Neural crest cell (in vitro differentiated cells): ENCODE measurements around the gene KCTD5. TPM values are rescaled to one million over a fixed set of nuclear protein-coding genes. Genes with fewer than 3 reads are reported as not detected.
A peak's percentile ranks its signal among the peaks of the same experiment; 100 is the strongest.

ENCODE experiments used
- DNase-seq: peaks from one replicate; pipeline ENCODE4 v3.0.0; 2021; ENCODE audit warnings: low read depth, mixed read lengths, low spot score
- H3K27ac Mint-ChIP-seq: one replicate; pipeline ENCODE4 v1.8.0; 2021; ENCODE audit warnings: mild to moderate bottlenecking, mixed read lengths; ENCODE audit not compliant: unreplicated experiment
- H3K27me3 Mint-ChIP-seq: 2 replicates; pipeline ENCODE4 v1.8.0; 2021; ENCODE audit warnings: low read depth, mild to moderate bottlenecking, mixed read lengths
- H3K36me3 Mint-ChIP-seq: 2 replicates; pipeline ENCODE4 v1.8.0; 2021; ENCODE audit warnings: low read depth, mild to moderate bottlenecking, mixed read lengths
- H3K4me1 Mint-ChIP-seq: 2 replicates; pipeline ENCODE4 v1.8.0; 2021; ENCODE audit warnings: mixed read lengths
- H3K4me3 Mint-ChIP-seq: one replicate; pipeline ENCODE4 v1.8.0; 2021; ENCODE audit warnings: mild to moderate bottlenecking, mixed read lengths
- H3K9me3 Mint-ChIP-seq: 2 replicates; pipeline ENCODE4 v1.8.0; 2021; ENCODE audit warnings: mixed read lengths
- CTCF ChIP-seq: fragments of 200-600 bp; sonication (generic); conservative IDR thresholded peaks from 2 replicates; pipeline ENCODE4 v1.5.0; 2021; ENCODE audit warnings: antibody characterized with exemption, mild to moderate bottlenecking
- total RNA-seq: library from RNA; stranded (reverse); gene quantifications from 2 replicates; pipeline ENCODE4 v1.2.1, GENCODE V29; 2021

Gene KCTD5
- total RNA-seq, 1 donor from 2014 or later, result 27.7 TPM

- Mint-ChIP-seq H3K4me3 (no peak overlapping the region), H3K9me3 (no peaks in the 10 kb centered on the region), H3K27ac (no peak overlapping the region), H3K36me3 (no peaks in the 10 kb centered on the region), H3K4me1 (no peaks in the 10 kb centered on the region), H3K27me3 (no peaks in the 10 kb centered on the region)
- no peak for DNase-seq
- TF ChIP-seq CTCF, result no peak
Observed at GRCh38 chr16:2742323-2743006, 60.1 kb downstream of the KCTD5 start.

GRCh38 chr16:2743007-2743810 is 60.9 kb downstream of the KCTD5 start:
- Mint-ChIP-seq H3K9me3 (no peaks in the 10 kb centered on the region), H3K4me3 (no peak overlapping the region), H3K4me1 (no peaks in the 10 kb centered on the region), H3K36me3 (no peaks in the 10 kb centered on the region), H3K27ac (no peak overlapping the region), H3K27me3 (no peaks in the 10 kb centered on the region)
- DNase-seq, result no peak
- TF ChIP-seq CTCF, result no peak

- no peaks in the 10 kb centered on the region for H3K27me3 Mint-ChIP-seq
Observed at GRCh38 chr16:2744711-2745110, 62.4 kb downstream of the KCTD5 start.

GRCh38 chr16:2745116-2745890 is 63.0 kb downstream of the KCTD5 start:
- Mint-ChIP-seq H3K9me3 (no peaks in the 10 kb centered on the region), H3K4me3 (peak overlapping the region; percentile 23), H3K27ac (no peak overlapping the region), H3K4me1 (peaks cover 3% of the 10 kb centered on the region), H3K36me3 (no peaks in the 10 kb centered on the region), H3K27me3 (no peaks in the 10 kb centered on the region)
- TF ChIP-seq CTCF, result no peak
- no peak for DNase-seq

More at GRCh38 chr16:2744711-2745110, 62.4 kb downstream of the KCTD5 start:
- H3K4me1 Mint-ChIP-seq, result no peaks in the 10 kb centered on the region
- TF ChIP-seq CTCF, result no peak
- no peaks in the 10 kb centered on the region for H3K9me3 Mint-ChIP-seq
- H3K36me3 Mint-ChIP-seq, result no peaks in the 10 kb centered on the region
- H3K4me3 Mint-ChIP-seq, result no peak overlapping the region
- DNase-seq, result no peak
- H3K27ac Mint-ChIP-seq, result no peak overlapping the region

GRCh38 chr16:2745961-2746360 is 63.6 kb downstream of the KCTD5 start:
- no peak overlapping the region for H3K4me3 Mint-ChIP-seq

More at GRCh38 chr16:2745961-2746360, 63.6 kb downstream of the KCTD5 start:
- H3K27me3 Mint-ChIP-seq, result no peaks in the 10 kb centered on the region
- H3K36me3 Mint-ChIP-seq, result no peaks in the 10 kb centered on the region
- TF ChIP-seq CTCF, result no peak
- no peak overlapping the region for H3K27ac Mint-ChIP-seq
- DNase-seq, result no peak
- peaks cover 9% of the 10 kb centered on the region for H3K4me1 Mint-ChIP-seq
- no peaks in the 10 kb centered on the region for H3K9me3 Mint-ChIP-seq
